ENCODE data around the gene KLF7. TPM values are rescaled to one million over a fixed set of nuclear protein-coding genes. Genes with fewer than 3 reads are reported as not detected.

Gene KLF7
- total and polyA plus RNA-seq, 4 experiments from 2014 or later, result 14.1 to 47.1 (median 31.4) TPM

DNA sequence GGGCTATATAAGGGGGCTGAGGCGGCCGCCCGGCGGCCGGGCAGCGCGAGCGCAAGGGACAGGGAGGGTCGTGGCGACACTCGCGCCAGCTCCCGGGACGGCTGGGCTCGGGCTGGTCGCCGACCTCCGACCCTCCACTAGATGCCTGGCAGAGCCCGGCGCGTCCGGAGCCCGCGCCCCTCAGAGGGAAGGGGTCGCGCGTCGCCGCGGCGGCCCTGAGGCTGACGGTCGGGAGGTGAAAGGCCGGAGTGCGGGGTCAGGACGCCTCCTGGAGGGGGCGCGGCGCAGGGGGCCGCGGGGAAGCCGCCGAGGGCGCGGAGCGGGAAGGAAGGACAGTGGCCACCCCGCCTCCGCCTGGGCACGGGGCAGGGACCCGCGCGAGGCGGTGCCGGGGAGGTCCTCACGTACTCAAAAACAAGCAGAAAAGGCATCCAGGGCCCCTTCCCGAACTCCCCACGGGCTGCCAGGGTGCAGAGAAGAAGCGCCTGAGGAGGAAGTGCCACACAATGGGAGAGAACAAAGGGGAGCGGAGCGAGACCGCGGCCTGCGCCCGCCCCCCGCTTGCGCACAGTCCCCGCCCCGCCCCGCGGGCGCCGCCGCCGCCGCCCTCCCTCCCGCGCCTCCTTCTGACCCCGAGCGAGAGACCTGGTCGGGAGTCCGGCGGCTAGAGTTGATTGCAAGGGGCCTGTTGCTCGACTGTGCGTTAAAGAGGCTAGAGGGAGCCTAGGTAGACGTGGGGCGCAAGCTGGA is 776 bp upstream of the KLF7 start:
- H3K36me3 Mint-ChIP-seq, result peaks cover 2 to 15% of the 10 kb centered on the region in 2 donors
- Histone ChIP-seq H3K4me1 (ENCODE audit: insufficient read depth, low read length) (peaks cover 38% of the 10 kb centered on the region), H3K4me3 (ENCODE audit: low read length in 2 of 2) (peak overlapping the region; percentile 36 to 67), H3K27me3 (ENCODE audit: insufficient read depth, low read length) (no peaks in the 10 kb centered on the region), H3K27ac (ENCODE audit: low read depth, low read length) (peak overlapping the region; percentile 97), H3K36me3 (ENCODE audit: insufficient read depth, low read length) (no peaks in the 10 kb centered on the region), H3K9me3 (ENCODE audit: control insufficient read depth in 1 of 2, low read length in 2 of 2) (no peaks in the 10 kb centered on the region)
- H3K4me1 Mint-ChIP-seq, result peaks cover 23 to 55% (median 35%) of the 10 kb centered on the region in 4 donors
- CTCF ChIA-PET (ENCODE audit: partially characterized antibody), result interaction anchor here (0.6 to 4.1 kb wide), 5 partner anchors 10 to 307 kb away, joined by 3 to 42 read pairs (median 3); no protein-coding TSS in a partner anchor
- POLR2A ChIA-PET (ENCODE audit: partially characterized antibody), result interaction anchor here (0.7 to 8.3 kb wide), 30 partner anchors 10 to 1099 kb away, joined by 3 to 298 read pairs (median 4); partner anchors contain the start of genes CCNYL1, CREB1, FASTKD2 and MDH1B
- intact Hi-C loops (cut with micrococcal nuclease), result loop anchor here (1.0 to 10.0 kb wide), 12 partner anchors 23 to 1098 kb away; partner anchors contain the start of genes CCNYL1, CREB1, EEF1B2 and FASTKD2
- peaks cover 0 to 5% (median 0%) of the 10 kb centered on the region in 8 donors for H3K9me3 Mint-ChIP-seq
- peak overlapping the region; percentile 89 to 99 (median 95) for H3K4me3 Mint-ChIP-seq
- peak; percentile 54 to 76 (median 72) for DNase-seq
- H3K27ac Mint-ChIP-seq, result peak overlapping the region; percentile 92 to 98 (median 96)
- H3K27me3 Mint-ChIP-seq, result peaks cover 3 to 10% of the 10 kb centered on the region in 2 donors

- H3K4me1 Mint-ChIP-seq, result peaks cover 27 to 60% (median 40%) of the 10 kb centered on the region in 4 donors
- H3K4me1 ChIP-seq (ENCODE audit: insufficient read depth, low read length), result peaks cover 40% of the 10 kb centered on the region
- POLR2A ChIA-PET (ENCODE audit: partially characterized antibody), result interaction anchor here (0.8 to 8.3 kb wide), 27 partner anchors 11 to 546 kb away, joined by 3 to 298 read pairs (median 5); partner anchors contain the start of genes CCNYL1, CREB1, FASTKD2 and MDH1B
Measured at GRCh38 chr2:207166039-207166348, 246 bp upstream of the KLF7 start.

DNA sequence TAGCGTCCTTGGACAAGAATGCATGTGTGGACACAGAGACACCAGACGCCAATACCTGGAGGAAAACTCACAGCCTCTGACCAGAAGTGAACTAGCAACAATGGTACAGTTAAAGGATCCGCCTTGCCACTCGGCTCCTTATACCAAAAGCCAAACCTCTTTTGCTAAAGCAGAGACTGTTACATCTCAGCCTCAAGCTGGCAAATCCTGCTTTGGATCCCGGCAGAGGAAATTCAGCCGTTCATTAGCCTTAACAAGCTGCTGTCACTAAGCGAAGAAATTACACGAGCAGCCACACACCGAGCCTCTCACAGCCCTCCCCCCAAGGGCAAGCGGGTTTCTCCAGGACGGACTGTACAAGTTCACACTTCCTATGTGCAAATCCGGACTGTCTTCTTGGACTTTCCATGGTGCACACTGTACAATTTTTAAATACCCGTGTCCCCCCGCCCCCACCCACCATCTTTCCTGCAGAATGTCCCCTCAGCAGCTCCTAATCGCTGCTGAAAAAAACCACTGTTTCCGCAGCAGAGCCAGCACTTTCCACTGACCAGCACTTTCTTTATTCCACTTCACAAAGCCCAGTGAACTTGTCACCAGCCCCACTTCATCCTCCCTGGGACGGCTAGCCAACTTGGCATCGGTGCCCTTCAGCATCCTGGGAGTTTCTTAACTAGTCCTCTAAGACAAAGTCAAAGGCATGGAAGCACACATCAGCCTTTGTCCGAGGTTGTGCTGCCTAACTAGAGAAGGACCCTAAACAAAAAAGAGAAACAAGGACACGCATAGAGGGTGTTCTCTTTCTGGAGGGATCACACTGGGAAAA is 1.5 kb downstream of the KLF7 start:
- Histone ChIP-seq H3K9me3 (ENCODE audit: control insufficient read depth in 1 of 2, low read length in 2 of 2) (no peaks in the 10 kb centered on the region), H3K4me3 (ENCODE audit: low read length in 2 of 2) (peak overlapping the region; percentile 67 to 82), H3K36me3 (ENCODE audit: insufficient read depth, low read length) (no peaks in the 10 kb centered on the region), H3K27ac (ENCODE audit: low read depth, low read length) (peak overlapping the region; percentile 97), H3K27me3 (ENCODE audit: insufficient read depth, low read length) (no peaks in the 10 kb centered on the region), H3K4me1 (ENCODE audit: insufficient read depth, low read length) (peaks cover 46% of the 10 kb centered on the region)
- ChIA-PET CTCF (ENCODE audit: partially characterized antibody) (interaction anchor here (1.2 to 4.1 kb wide), 5 partner anchors 11 to 118 kb away, joined by 3 to 42 read pairs (median 5); no protein-coding TSS in a partner anchor), POLR2A (ENCODE audit: partially characterized antibody) (interaction anchor here (0.8 to 8.3 kb wide), 16 partner anchors 9 to 399 kb away, joined by 3 to 298 read pairs (median 7); partner anchors contain the start of genes CREB1, FASTKD2 and MDH1B)
- peaks cover 5 to 15% of the 10 kb centered on the region in 2 donors for H3K36me3 Mint-ChIP-seq
- peak overlapping the region; percentile 85 to 98 (median 96) for H3K27ac Mint-ChIP-seq
- DNase-seq, result no peak
- intact Hi-C loops (cut with micrococcal nuclease), result loop anchor here (1.0 to 10.0 kb wide), 6 partner anchors 8 to 1101 kb away; partner anchors contain the start of genes FASTKD2, MDH1B and PIKFYVE
- peaks cover 29 to 70% (median 51%) of the 10 kb centered on the region in 4 donors for H3K4me1 Mint-ChIP-seq
- peak overlapping the region; percentile 89 to 99 (median 95) for H3K4me3 Mint-ChIP-seq
- H3K27me3 Mint-ChIP-seq, result peaks cover 3 to 5% of the 10 kb centered on the region in 2 donors
- H3K9me3 Mint-ChIP-seq, result peaks cover 0 to 2% (median 0%) of the 10 kb centered on the region in 8 donors

More at GRCh38 chr2:207166039-207166348, 246 bp upstream of the KLF7 start:
- DNase-seq, result peak; percentile 90 to 97 (median 96)
- peak overlapping the region; percentile 91 to 98 (median 96) for H3K27ac Mint-ChIP-seq
- Histone ChIP-seq H3K9me3 (ENCODE audit: control insufficient read depth in 1 of 2, low read length in 2 of 2) (no peaks in the 10 kb centered on the region), H3K27me3 (ENCODE audit: insufficient read depth, low read length) (no peaks in the 10 kb centered on the region), H3K27ac (ENCODE audit: low read depth, low read length) (peak overlapping the region; percentile 97), H3K4me3 (ENCODE audit: low read length in 2 of 2) (peak overlapping the region; percentile 36 to 67), H3K36me3 (ENCODE audit: insufficient read depth, low read length) (no peaks in the 10 kb centered on the region)
- peaks cover 5 to 15% of the 10 kb centered on the region in 2 donors for H3K36me3 Mint-ChIP-seq
- peaks cover 3 to 10% of the 10 kb centered on the region in 2 donors for H3K27me3 Mint-ChIP-seq
- intact Hi-C loops (cut with micrococcal nuclease), result loop anchor here (1.0 to 10.0 kb wide), 12 partner anchors 23 to 1099 kb away; partner anchors contain the start of genes CCNYL1, CREB1, EEF1B2 and FASTKD2
- H3K4me3 Mint-ChIP-seq, result peak overlapping the region; percentile 89 to 99 (median 95)
- H3K9me3 Mint-ChIP-seq, result peaks cover 0 to 5% (median 0%) of the 10 kb centered on the region in 8 donors
- CTCF ChIA-PET (ENCODE audit: partially characterized antibody), result interaction anchor here (0.6 to 4.1 kb wide), 5 partner anchors 10 to 308 kb away, joined by 3 to 42 read pairs (median 7); no protein-coding TSS in a partner anchor

DNA sequence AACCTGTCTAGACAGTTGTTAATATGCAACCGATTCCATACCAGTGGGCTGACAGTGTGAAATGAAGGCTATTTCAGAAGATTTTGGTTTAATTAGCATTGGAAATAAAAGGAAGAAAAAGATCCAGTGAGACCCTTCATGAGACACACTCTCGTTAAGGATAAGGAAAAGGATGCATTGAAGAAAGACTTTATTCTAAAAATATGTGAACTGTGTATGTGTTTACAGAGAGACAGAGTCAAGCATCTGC is 2.1 kb downstream of the KLF7 start:
- Histone ChIP-seq H3K9me3 (ENCODE audit: control insufficient read depth in 1 of 2, low read length in 2 of 2) (no peaks in the 10 kb centered on the region), H3K36me3 (ENCODE audit: insufficient read depth, low read length) (no peaks in the 10 kb centered on the region), H3K4me1 (ENCODE audit: insufficient read depth, low read length) (peaks cover 48% of the 10 kb centered on the region), H3K4me3 (ENCODE audit: low read length in 2 of 2) (peak overlapping the region; percentile 67 to 82), H3K27me3 (ENCODE audit: insufficient read depth, low read length) (no peaks in the 10 kb centered on the region), H3K27ac (ENCODE audit: low read depth, low read length) (peak overlapping the region; percentile 97)
- Mint-ChIP-seq H3K4me1 (peaks cover 29 to 75% (median 56%) of the 10 kb centered on the region in 4 donors), H3K27ac (peak overlapping the region; percentile 85 to 98 (median 96)), H3K27me3 (peaks cover 3 to 5% of the 10 kb centered on the region in 2 donors), H3K9me3 (peaks cover 0 to 2% (median 0%) of the 10 kb centered on the region in 8 donors), H3K36me3 (peaks cover 5 to 15% of the 10 kb centered on the region in 2 donors), H3K4me3 (peak overlapping the region; percentile 89 to 99 (median 95))
- DNase-seq, result no peak
- intact Hi-C loops (cut with micrococcal nuclease), result loop anchor here (1.0 to 10.0 kb wide), 7 partner anchors 7 to 1101 kb away; partner anchors contain the start of genes FASTKD2, MDH1B and PIKFYVE
- POLR2A ChIA-PET (ENCODE audit: partially characterized antibody), result interaction anchor here (0.9 to 8.3 kb wide), 8 partner anchors 9 to 367 kb away, joined by 3 to 298 read pairs (median 37); partner anchors contain the start of gene CREB1
- CTCF ChIA-PET (ENCODE audit: partially characterized antibody), result interaction anchor here (1.2 to 4.1 kb wide), 3 partner anchors 15 to 89 kb away, joined by 3 to 42 read pairs (median 4); no protein-coding TSS in a partner anchor

- H3K4me3 ChIP-seq (ENCODE audit: low read length in 2 of 2), result peak overlapping the region in 1 of 2 donors; percentile 67
- no peaks in the 10 kb centered on the region for H3K36me3 ChIP-seq (ENCODE audit: insufficient read depth, low read length)
- peaks cover 48% of the 10 kb centered on the region for H3K4me1 ChIP-seq (ENCODE audit: insufficient read depth, low read length)
- no peaks in the 10 kb centered on the region for H3K9me3 ChIP-seq (ENCODE audit: control insufficient read depth in 1 of 2, low read length in 2 of 2)
- peaks cover 3 to 5% of the 10 kb centered on the region in 2 donors for H3K27me3 Mint-ChIP-seq
- peak overlapping the region; percentile 85 to 98 (median 92) for H3K27ac Mint-ChIP-seq
- H3K4me3 Mint-ChIP-seq, result peak overlapping the region; percentile 89 to 99 (median 95)
- H3K36me3 Mint-ChIP-seq, result peaks cover 5 to 15% of the 10 kb centered on the region in 2 donors
- H3K4me1 Mint-ChIP-seq, result peaks cover 29 to 76% (median 56%) of the 10 kb centered on the region in 4 donors
- no peaks in the 10 kb centered on the region for H3K27me3 ChIP-seq (ENCODE audit: insufficient read depth, low read length)
- no peak for DNase-seq
- ChIA-PET POLR2A (ENCODE audit: partially characterized antibody) (interaction anchor here (0.9 to 8.3 kb wide), 6 partner anchors 8 to 116 kb away, joined by 3 to 298 read pairs (median 32); no protein-coding TSS in a partner anchor), CTCF (ENCODE audit: partially characterized antibody) (interaction anchor here (1.3 to 1.4 kb wide), 2 partner anchors 16 to 21 kb away, joined by 5 to 10 read pairs; no protein-coding TSS in a partner anchor)
- intact Hi-C loops (cut with micrococcal nuclease), result loop anchor here (1.0 to 10.0 kb wide), 5 partner anchors 10 to 1102 kb away; partner anchors contain the start of genes FASTKD2, MDH1B and PIKFYVE
- peak overlapping the region; percentile 97 for H3K27ac ChIP-seq (ENCODE audit: low read depth, low read length)
- peaks cover 0 to 2% (median 0%) of the 10 kb centered on the region in 8 donors for H3K9me3 Mint-ChIP-seq
Measured at GRCh38 chr2:207163053-207163755, 2.5 kb downstream of the KLF7 start.

All from CD4-positive, alpha-beta memory T cell (primary cell).